AG04449 (cell line): ENCODE results near the gene LARP1.
A peak's percentile ranks its signal among the peaks of the same experiment; 100 is the strongest.

ENCODE experiments used
- CTCF ChIA-PET: fragments of 350-600 bp; formaldehyde crosslinking; extraction: SDS; loops from one replicate; lab custom pipeline; 2021; ENCODE audit warnings: antibody characterized with exemption; lab: Yijun Ruan, JAX
- POLR2A ChIA-PET: fragments of 400-600, 350-600 bp; formaldehyde crosslinking; extraction: SDS; loops from one replicate; lab custom pipeline; 2020; ENCODE audit warnings: antibody characterized with exemption, inconsistent platforms; lab: Yijun Ruan, JAX
- DNase-seq: peaks from one replicate; pipeline ENCODE4 v3.0.0-alpha.2; 2010; ENCODE audit warnings: low read depth, low spot score
- H3K4me3 ChIP-seq: 2 replicates; pipeline ENCODE4 v1.5.1; 2011; ENCODE audit warnings: low read depth, mild to moderate bottlenecking, control low read depth, low read length
- CTCF ChIP-seq: IDR thresholded peaks from one replicate; pipeline ENCODE4 v1.5.1; 2011; ENCODE audit warnings: mild to moderate bottlenecking, moderate library complexity, low read length, control low read depth, inconsistent platforms; ENCODE audit not compliant: insufficient read depth; ENCODE audit errors: missing control alignments

The LARP1 gene

DNA sequence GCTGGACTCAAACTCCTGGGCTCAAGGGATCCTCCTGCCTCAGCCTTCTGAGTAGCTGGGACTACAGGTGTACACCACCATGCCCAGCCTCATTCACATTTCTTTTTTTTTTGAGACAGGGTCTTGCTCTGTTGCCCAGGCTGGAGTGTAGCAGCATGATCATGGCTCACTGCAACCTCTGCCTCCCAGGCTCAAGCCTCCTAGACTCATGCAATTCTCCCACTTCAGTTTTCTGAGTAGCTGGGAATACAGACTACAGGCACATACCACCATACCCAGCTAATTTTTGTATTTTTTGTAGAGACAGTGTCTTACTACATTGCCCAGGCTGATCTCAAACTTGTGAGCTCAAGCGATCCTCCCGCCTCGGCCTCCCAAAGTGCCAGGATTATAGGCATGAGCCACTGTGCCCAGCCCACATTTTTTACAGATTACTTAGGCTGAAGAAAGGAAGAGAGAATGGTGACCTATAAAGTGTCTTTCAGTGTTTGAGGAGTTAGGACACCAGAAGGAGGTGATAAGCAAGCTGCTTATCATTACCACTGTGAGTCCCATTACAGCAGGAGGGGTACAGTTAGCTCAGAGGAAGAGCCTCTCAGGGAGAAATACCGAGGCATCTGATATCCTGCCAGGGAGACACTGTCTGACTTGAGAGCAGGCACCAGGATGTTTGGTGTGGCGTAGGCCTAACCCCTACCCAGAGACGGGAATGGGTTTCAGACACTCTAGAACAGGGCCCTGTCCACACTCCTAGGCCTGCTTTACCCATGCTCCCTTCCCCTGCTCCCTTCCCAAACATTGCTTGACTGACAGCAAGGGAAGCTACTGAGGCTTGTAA, 85.5 kb downstream of the LARP1 start:
- no peak overlapping the region for H3K4me3 ChIP-seq
- DNase-seq = no peak
- no peak for TF ChIP-seq CTCF
- ChIA-PET CTCF (interaction anchor here (0.8 to 1.7 kb wide), 4 partner anchors 10 to 875 kb away, joined by 3 to 8 read pairs (median 4); partner anchors contain the start of gene FAXDC2), POLR2A (no interaction called here)

GRCh38 chr5:154841273-154841661, 86.1 kb downstream of the LARP1 start:
- no peak for DNase-seq
- H3K4me3 ChIP-seq = no peak overlapping the region
- POLR2A ChIA-PET = no interaction called here
- TF ChIP-seq CTCF = no peak
- CTCF ChIA-PET = interaction anchor here (0.8 to 1.7 kb wide), 4 partner anchors 9 to 875 kb away, joined by 3 to 8 read pairs (median 4); partner anchors contain the start of gene FAXDC2

GRCh38 chr5:154842689-154843530, 87.7 kb downstream of the LARP1 start:
- no peak for DNase-seq
- ChIA-PET CTCF (no interaction called here), POLR2A (no interaction called here)
- no peak for TF ChIP-seq CTCF
- H3K4me3 ChIP-seq = no peak overlapping the region

DNA sequence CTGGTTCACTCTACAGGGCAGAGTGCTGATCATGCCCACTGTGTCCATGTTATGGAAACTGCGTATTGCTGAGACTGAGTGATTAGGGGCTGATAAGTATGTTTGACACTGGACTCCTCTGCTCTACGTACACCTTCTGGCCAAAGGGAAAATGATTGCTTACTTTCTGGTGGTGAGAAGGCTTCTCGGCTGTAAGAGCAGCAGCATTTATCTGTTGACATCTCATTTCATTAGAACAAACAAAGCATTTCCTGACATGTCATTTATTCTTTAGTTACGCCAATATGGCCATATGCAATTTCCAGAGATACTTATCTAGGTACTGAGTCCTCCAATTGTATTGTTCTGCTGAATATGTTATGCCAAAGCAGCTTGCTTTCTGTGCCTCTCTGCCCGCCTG, 89.6 kb downstream of the LARP1 start:
- POLR2A ChIA-PET = no interaction called here
- DNase-seq = no peak
- CTCF ChIA-PET = no interaction called here
- no peak for TF ChIP-seq CTCF
- H3K4me3 ChIP-seq = no peak overlapping the region

- ChIA-PET POLR2A (no interaction called here), CTCF (interaction anchor here (1.4 to 2.2 kb wide), 2 partner anchors 8 to 13 kb away, joined by 4 to 8 read pairs; no protein-coding TSS in a partner anchor)
- no peak for TF ChIP-seq CTCF
- peak overlapping the region; percentile 54 for H3K4me3 ChIP-seq
- no peak for DNase-seq
Observed at GRCh38 chr5:154849264-154849785, 94.1 kb downstream of the LARP1 start.

- ChIA-PET CTCF (interaction anchor here (1.4 to 2.2 kb wide), 2 partner anchors 9 to 13 kb away, joined by 4 to 8 read pairs; no protein-coding TSS in a partner anchor), POLR2A (no interaction called here)
- no peak for TF ChIP-seq CTCF
Observed at GRCh38 chr5:154849791-154850201, 94.6 kb downstream of the LARP1 start.

More at GRCh38 chr5:154849791-154850201, 94.6 kb downstream of the LARP1 start:
- no peak for DNase-seq
- peak overlapping the region; percentile 54 for H3K4me3 ChIP-seq
